Measurements from ENCODE around the gene CDON. TPM values are rescaled to one million over a fixed set of nuclear protein-coding genes. Genes with fewer than 3 reads are reported as not detected.

Gene CDON
- total and polyA plus RNA-seq, 9 of the 15 experiments (the other 6 are each of a cell fraction or from before 2014, with no cell fraction given), result 0.08 to 0.64 (median 0.40) TPM

DNA sequence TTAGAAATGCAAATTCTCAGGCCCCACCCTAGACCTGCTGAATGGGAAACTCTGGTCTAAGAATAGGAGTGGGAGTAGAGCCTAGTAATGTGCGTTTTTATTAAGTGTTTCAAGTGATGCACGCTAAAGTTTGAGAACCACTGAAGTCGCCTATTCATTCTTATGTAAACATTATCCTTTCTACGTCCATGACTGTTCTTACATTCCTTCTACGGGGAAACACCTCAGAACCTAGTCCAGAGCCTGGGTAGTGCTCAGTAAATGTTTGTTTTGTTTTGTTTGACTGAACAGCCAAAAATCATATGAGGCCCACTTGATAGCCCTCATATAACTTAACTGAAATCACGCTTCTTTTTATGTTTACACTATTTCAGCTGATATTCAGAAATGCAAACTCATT is 87.0 kb downstream of the CDON start:
- intact Hi-C loops (cut with micrococcal nuclease) (no loop called here), in situ Hi-C loops (cut with MboI) (no loop called here)
- Histone ChIP-seq H3K4me3 (no peak overlapping the region), H3K36me3 (ENCODE audit: control insufficient read depth, insufficient read depth, low read length) (no peaks in the 10 kb centered on the region), H2AFZ (ENCODE audit: low read depth, low read length) (no peak overlapping the region), H4K20me1 (replicated peaks; ENCODE audit: control insufficient read depth, insufficient read depth, low read length) (no peaks in the 10 kb centered on the region), H3K79me2 (ENCODE audit: control insufficient read depth, insufficient read depth, low read length) (no peaks in the 10 kb centered on the region), H3K9me3 (replicated peaks; ENCODE audit: control insufficient read depth, insufficient read depth, low read depth, low read length) (no peaks in the 10 kb centered on the region), H3K27me3 (ENCODE audit: control insufficient read depth in 2 of 2, insufficient read depth in 2 of 2, low read length in 2 of 2) (peaks cover 11 to 17% of the 10 kb centered on the region in 2 experiments; a peak in 4 of 5 replicates), H3K4me1 (replicated peaks in 1 of 2; ENCODE audit: control insufficient read depth in 2 of 2, insufficient read depth in 2 of 2, low read length in 2 of 2) (no peaks in the 10 kb centered on the region; a peak in 1 of 5 replicates), H3K4me2 (ENCODE audit: insufficient read depth, low read length) (no peak overlapping the region), H3K27ac (ENCODE audit: extremely low read depth, low read depth, low read length) (no peak overlapping the region), H3K9ac (ENCODE audit: insufficient read depth in 1 of 2, low read depth in 2 of 2, low read length in 2 of 2) (no peak overlapping the region), H3K9me1 (ENCODE audit: control insufficient read depth, insufficient read depth, low read length) (no peaks in the 10 kb centered on the region)
- ATAC-seq, result no peak
- no peak for TF ChIP-seq RUNX1 (IDR thresholded peaks at IDR 0.05; ENCODE audit: low read depth)
- TF ChIP-seq RBM25 (IDR thresholded peaks at IDR 0.05; ENCODE audit: low read depth, low read length, severe bottlenecking), result no peak
- no peak for TF ChIP-seq ZBTB8A (IDR thresholded peaks at IDR 0.05; ENCODE audit: partially characterized antibody)
- TF ChIP-seq, protein P1, sequence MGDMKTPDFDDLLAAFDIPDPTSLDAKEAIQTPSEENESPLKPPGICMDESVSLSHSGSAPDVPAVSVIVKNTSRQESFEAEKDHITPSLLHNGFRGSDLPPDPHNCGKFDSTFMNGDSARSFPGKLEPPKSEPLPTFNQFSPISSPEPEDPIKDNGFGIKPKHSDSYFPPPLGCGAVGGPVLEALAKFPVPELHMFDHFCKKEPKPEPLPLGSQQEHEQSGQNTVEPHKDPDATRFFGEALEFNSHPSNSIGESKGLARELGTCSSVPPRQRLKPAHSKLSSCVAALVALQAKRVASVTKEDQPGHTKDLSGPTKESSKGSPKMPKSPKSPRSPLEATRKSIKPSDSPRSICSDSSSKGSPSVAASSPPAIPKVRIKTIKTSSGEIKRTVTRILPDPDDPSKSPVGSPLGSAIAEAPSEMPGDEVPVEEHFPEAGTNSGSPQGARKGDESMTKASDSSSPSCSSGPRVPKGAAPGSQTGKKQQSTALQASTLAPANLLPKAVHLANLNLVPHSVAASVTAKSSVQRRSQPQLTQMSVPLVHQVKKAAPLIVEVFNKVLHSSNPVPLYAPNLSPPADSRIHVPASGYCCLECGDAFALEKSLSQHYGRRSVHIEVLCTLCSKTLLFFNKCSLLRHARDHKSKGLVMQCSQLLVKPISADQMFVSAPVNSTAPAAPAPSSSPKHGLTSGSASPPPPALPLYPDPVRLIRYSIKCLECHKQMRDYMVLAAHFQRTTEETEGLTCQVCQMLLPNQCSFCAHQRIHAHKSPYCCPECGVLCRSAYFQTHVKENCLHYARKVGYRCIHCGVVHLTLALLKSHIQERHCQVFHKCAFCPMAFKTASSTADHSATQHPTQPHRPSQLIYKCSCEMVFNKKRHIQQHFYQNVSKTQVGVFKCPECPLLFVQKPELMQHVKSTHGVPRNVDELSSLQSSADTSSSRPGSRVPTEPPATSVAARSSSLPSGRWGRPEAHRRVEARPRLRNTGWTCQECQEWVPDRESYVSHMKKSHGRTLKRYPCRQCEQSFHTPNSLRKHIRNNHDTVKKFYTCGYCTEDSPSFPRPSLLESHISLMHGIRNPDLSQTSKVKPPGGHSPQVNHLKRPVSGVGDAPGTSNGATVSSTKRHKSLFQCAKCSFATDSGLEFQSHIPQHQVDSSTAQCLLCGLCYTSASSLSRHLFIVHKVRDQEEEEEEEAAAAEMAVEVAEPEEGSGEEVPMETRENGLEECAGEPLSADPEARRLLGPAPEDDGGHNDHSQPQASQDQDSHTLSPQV (IDR thresholded peaks at IDR 0.05), result no peak
- no peak for TF ChIP-seq MAFK (IDR thresholded peaks at IDR 0.05; ENCODE audit: low read length)
- no peak for TF ChIP-seq RAD51 (IDR thresholded peaks at IDR 0.05; ENCODE audit: borderline replicate concordance, low read depth)
- TF ChIP-seq CHD2 (IDR thresholded peaks at IDR 0.05; ENCODE audit: low read depth, low read length), result no peak
- no peak for TF ChIP-seq FOXK2 (conservative IDR thresholded peaks at IDR 0.05 in 1 of 2, IDR thresholded peaks at IDR 0.05 in 1 of 2; ENCODE audit: low read depth in 2 of 2)
- POLR2A ChIA-PET, result no interaction called here
- BruUV-seq (replicated peaks), result no TSS peak
- DNase-seq (ENCODE audit: extremely low read depth in 1 of 4, low spot score in 3 of 4), result no peak
- 3% methylated on average over 6 of the region's 6 CpGs for WGBS (ENCODE audit: insufficient coverage, low coverage, missing lambda C conversion rate)
- FAIRE-seq, result no peak
- CTCF ChIA-PET (ENCODE audit: low intra/inter-chr PET ratio), result no interaction called here
